GM19240 (cell line): ENCODE data around the gene DOCK9.

ENCODE experiments used
- DNase-seq: peaks from one replicate; pipeline ENCODE4 v3.0.0; 2011; ENCODE audit warnings: low spot score; ENCODE audit not compliant: insufficient read length

Gene DOCK9

DNA sequence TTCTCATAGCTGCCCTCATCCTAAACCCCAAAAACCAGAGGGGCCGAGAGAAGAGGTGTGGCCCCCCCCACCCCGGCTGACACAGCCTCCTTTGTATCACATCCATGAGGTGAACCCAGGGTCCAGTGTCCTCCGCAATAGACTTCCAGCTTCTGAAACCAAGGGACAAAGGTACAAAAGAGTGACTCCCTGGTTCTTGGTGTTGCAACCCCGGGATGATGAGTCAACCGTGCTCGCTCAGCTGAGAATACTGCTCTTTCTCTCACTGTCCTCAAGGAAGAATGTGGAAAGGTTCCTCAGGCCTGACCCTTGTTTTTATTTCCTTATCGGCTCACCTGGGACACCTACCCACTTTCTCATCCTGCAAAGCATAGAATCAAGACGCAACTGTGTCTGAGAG, 230.9 kb downstream of the DOCK9 start:
- DNase-seq = no peak
